ENCODE results near the gene PRR30.

DNA sequence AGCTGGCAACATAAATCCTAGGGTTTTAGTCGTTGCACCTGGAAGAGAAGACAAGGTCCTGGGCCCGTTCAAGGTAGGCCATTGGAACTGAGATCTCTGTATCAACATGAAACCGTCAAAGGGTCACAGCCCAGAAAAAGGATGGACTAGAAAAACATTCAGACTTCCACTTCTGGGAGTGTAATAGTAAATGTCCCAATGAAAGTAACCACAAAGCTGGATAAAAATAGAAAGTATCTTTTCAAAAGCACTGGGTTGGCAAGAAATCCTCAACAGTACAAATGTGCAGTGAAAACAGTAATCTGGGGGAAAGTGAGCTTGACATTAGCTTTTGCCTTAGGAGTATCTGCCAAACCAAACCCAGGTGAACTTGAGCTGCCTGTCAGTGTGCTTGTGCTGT is 33.2 kb downstream of the PRR30 start:
- TF ChIP-seq, protein P1, sequence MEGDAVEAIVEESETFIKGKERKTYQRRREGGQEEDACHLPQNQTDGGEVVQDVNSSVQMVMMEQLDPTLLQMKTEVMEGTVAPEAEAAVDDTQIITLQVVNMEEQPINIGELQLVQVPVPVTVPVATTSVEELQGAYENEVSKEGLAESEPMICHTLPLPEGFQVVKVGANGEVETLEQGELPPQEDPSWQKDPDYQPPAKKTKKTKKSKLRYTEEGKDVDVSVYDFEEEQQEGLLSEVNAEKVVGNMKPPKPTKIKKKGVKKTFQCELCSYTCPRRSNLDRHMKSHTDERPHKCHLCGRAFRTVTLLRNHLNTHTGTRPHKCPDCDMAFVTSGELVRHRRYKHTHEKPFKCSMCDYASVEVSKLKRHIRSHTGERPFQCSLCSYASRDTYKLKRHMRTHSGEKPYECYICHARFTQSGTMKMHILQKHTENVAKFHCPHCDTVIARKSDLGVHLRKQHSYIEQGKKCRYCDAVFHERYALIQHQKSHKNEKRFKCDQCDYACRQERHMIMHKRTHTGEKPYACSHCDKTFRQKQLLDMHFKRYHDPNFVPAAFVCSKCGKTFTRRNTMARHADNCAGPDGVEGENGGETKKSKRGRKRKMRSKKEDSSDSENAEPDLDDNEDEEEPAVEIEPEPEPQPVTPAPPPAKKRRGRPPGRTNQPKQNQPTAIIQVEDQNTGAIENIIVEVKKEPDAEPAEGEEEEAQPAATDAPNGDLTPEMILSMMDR (IDR thresholded peaks at IDR 0.05; ENCODE audit: extremely low read depth in 1 of 2, insufficient read depth in 1 of 2, low read depth in 1 of 2, low read length in 2 of 2): no peak
- TF ChIP-seq FOS (IDR thresholded peaks at IDR 0.05; ENCODE audit: borderline replicate concordance, insufficient read depth, low read length): no peak
- no peak for TF ChIP-seq MYC (IDR thresholded peaks at IDR 0.05; ENCODE audit: low read depth, low read length)
- TF ChIP-seq POLR2AphosphoS5 (IDR thresholded peaks at IDR 0.05; ENCODE audit: insufficient read depth, low read depth, low read length): no peak
- no peak for TF ChIP-seq EZH2 (IDR thresholded peaks at IDR 0.05; ENCODE audit: borderline replicate concordance, low read depth, low read length, severe bottlenecking)
- no peak for TF ChIP-seq POLR2A (IDR thresholded peaks at IDR 0.05; ENCODE audit: low read depth, low read length)
- no peak for TF ChIP-seq JUN (IDR thresholded peaks at IDR 0.05; ENCODE audit: borderline replicate concordance, insufficient read depth, insufficient read length, low read depth)
- TF ChIP-seq, protein P2, sequence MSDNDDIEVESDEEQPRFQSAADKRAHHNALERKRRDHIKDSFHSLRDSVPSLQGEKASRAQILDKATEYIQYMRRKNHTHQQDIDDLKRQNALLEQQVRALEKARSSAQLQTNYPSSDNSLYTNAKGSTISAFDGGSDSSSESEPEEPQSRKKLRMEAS (IDR thresholded peaks at IDR 0.05; ENCODE audit: insufficient read depth, insufficient read length): no peak
- no peak for TF ChIP-seq GATA2 (IDR thresholded peaks at IDR 0.05; ENCODE audit: insufficient read depth, insufficient read length, low read depth, low read length)

All from endothelial cell of umbilical vein (primary cell).